Stimulated activated CD4-positive, alpha-beta T cell treated with anti-CD3 and anti-CD28 coated beads, Interleukin-1b, Interleukin-23, amount 100 ng/mL, for 48 hours (primary cell): Measurements from ENCODE around the gene STARD10.

Experiments used
- DNase-seq: peaks from one replicate; pipeline ENCODE4 v3.0.0-alpha.2; 2020

Gene STARD10

DNA sequence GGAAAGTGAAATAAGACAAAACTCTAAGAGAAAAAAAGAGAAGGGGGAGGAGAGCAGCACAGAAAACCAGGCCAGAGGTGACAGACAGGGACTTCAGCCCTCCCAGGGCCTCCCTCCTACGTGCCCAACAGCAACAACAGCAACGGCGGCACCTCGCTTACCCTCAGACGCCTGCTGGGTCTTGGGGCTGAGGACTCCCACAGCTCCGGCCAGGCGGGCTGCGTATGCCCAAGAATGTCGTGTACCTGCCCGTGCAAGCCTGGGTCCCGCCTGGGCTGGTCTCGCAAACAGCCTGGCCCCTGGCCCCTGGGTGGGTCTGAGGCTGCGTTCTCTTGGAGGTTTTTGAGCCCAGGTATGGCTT, 72.2 kb downstream of the STARD10 start:
- DNase-seq, result peak; percentile 19

DNA sequence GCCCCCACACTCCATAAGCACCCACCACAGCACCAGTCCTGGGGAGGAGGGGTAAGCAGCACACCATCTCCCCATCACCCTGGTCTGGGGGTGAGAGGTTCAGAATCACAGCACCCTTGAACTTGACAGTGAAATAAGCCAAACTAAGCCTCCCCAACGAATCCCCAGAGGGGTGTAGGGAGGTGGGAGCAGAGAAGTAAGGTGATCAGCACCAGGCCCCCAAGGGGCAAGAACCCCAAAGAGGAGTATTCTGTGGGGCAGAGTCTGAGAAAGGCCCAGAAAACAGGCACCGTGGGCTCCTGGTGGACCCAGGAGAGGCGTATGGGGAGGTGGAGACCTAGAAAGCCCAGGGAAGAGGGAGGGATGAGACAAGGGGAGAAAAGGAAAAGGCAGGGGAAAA, 72.6 kb downstream of the STARD10 start:
- no peak for DNase-seq

DNA sequence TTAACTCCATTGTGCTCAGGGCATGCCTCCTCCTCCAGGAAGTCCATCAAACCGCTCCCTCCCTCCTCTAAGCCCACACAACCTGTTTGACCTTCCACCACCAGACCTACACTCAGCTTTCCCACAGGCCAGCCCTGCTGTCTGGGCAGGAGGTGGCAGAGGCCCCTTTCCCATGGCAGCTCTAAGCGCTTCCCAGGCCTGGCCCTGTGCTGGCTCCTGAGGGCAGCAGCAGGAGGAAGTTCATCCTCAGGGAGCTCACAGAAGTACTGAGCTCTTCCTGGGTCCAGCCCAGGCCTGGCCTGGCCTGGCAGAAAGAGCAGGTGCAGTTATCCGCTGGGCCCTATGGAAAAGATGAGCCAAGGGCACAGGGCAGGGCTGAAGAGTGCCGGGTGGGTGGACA, 73.1 kb downstream of the STARD10 start:
- no peak for DNase-seq

DNA sequence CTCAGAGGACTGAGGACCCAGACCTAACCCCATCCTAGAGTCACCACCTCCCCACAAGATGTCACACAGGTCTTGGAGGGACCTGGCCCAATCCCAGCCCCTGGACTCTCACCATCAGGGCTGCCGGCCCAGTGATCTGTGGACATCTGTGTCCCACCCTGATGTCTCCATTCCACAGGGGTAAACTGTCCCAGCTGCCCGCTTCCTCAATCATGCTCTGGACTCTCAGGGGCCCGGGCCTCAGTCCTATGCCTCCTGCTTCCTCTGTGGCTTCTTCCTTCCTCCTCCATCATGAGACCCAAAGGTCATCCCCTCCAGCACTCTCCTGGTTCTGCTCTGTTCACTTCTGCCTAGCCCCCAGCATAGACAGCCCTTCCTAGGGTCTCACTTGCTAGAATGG, 73.8 kb downstream of the STARD10 start:
- no peak for DNase-seq

DNA sequence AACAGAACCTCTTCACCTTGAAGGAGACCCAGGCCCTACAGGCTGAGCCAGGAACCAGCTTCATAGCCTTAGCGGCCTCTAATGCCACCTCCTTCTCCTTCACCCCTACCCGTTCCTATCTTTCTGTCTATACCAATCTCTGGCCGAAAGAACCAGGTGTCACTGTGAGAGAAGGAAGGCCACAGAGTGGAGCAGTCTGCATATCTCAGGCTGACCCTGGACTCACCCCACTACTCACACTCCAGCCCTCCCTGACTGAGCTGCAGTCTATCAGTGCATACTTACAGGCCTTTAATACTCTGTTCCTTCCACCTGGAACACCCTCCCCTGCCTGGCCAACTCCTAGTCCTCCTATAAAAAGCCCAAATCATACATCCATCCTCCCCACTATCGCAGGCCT, 74.3 kb downstream of the STARD10 start:
- no peak for DNase-seq

DNA sequence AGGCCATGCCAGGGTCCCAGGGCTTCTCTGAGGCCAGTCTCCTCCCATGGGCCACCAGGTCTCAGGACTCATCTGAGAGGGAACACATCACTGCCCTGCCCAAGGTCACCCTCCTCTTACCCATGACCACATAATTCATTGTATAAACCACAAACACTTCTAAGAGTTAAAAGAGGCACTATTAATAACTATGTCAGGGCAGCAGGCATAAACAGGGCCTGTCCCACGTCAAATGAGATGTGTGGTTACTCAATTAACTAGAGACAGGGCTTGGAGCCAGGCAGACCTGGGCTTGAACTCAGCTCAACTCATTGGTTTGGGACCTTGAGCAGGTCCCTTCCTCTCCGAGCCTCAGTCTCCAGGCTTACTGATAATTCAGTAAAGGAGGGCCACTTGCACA, 74.7 kb downstream of the STARD10 start:
- no peak for DNase-seq

DNA sequence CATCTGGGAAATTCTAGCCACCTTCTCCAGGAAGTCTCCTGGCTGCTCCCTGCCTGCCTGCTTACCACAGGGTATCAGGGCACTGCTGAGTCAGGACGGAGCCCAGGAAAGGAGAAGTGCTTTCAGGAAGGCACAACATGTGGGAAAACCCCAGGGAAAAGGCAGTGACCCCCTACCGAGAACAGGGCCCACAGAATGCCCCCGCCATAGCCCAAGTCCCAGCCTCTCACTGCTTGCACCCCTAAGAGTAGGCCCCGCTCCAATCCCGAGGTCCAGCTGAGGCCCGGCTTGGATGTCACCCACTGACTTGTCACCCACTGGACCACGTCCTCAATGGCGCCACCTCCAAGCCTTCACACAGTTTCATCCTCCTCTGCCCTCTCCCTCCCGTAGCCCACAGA, 75.7 kb downstream of the STARD10 start:
- DNase-seq, result no peak

DNA sequence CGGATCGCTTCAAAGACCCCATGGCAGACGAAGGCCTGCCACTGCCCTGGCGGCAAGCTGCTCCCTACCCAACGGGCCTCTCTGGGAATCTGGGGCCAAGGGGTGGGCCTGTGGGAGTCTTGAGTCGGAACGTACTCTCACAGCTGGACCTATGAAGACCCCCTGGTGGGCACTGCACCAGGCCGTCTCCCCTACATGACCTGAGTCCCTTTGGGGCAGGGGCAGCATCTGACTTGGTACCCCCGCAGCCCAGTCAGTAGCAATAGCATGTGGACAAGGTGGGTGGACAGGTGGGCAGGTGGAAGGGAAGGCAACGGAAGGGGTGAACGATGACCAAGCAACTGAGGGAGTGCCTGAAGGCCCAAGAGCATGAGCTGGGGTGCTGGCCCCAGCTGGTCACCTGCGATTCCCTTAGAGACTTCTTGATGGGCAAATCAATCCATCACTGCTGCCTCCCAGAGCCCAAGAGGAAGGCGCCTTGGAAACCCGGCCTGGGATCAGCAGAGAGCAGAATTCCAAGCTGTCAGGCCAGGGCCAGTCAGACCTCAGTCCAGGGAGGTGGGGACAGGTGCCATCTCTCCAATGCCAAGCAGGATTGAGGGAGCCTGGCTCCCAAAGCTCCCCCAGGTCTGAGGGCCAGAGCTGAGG, 76.9 kb downstream of the STARD10 start:
- DNase-seq, result no peak

GRCh38 chr11:72716290-72716689, 77.6 kb downstream of the STARD10 start:
- no peak for DNase-seq

GRCh38 chr11:72712841-72713240, 81.0 kb downstream of the STARD10 start:
- DNase-seq, result no peak

DNA sequence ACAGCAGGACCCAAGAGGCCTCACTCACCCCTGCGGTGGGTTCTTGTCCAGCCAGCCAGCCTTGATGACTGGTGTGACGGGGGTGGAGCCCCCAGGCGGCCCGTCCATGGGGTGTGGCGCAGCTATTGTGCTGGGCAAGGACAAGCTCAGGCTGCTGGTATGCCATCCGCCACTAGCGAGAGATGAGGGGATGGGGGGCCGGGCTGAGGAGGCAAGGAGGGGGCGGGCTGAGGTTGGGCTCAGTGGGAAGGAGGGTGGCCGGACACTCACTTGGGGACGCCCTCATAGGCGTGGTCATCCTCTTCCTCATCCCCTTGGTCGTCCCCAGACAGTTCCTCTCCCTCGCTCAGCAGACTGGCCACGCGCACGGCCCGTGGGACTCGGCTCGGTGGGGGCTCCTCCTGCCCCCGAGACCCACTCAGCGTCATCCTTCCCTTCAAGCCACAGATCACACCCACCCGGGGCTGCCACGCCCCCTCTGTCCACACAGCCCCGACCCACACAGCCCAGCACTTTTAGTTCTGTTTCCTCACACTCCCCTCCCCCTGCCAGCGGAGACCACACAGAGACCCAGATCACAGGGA, 81.6 kb downstream of the STARD10 start:
- DNase-seq, result no peak

GRCh38 chr11:72711141-72711540, 82.7 kb downstream of the STARD10 start:
- no peak for DNase-seq

DNA sequence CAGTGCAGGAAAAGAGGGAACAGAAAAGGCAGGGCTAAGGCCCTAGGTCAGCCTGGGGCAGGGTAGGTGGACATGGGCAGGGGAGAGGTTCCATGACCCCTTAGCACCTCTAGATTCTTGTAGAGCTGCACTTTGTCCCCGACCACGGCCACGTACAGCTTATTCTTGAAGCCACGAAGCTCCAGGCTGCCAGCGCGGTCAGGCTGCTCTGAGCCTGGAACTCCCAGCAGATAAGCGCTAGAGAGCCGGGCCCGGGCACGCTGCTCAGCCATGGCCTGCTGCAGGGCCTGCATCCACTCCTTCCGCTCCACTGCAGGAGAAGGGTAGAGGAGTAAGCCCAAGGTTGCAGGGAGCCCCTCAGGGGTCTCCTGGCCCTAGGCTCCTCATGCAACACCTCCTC, 83.6 kb downstream of the STARD10 start:
- no peak for DNase-seq

- DNase-seq, result no peak
Observed at GRCh38 chr11:72709478-72710238, 84.2 kb downstream of the STARD10 start.

- DNase-seq, result no peak
Observed at GRCh38 chr11:72707032-72707431, 86.8 kb downstream of the STARD10 start.

DNA sequence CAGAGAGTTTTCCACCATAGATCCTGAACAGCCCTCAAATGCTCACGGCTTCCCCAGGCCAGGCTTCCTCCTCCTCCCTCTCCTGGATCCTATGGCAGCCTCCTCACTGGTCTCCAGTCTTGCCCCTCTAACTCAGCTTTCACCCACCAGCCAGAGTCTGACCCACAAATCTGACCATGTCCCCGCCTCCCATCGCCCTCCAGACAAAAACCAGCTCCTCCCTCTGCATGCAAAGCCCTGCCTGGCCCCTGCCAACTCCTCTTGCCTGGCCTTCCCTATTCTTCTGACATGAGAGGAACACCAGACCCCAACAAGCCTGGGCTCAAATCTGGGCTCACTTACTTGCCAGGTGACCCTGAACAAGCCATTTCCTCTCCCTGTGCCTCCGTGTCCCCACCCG, 87.3 kb downstream of the STARD10 start:
- DNase-seq, result no peak

GRCh38 chr11:72705442-72706365, 88.1 kb downstream of the STARD10 start:
- DNase-seq, result no peak

DNA sequence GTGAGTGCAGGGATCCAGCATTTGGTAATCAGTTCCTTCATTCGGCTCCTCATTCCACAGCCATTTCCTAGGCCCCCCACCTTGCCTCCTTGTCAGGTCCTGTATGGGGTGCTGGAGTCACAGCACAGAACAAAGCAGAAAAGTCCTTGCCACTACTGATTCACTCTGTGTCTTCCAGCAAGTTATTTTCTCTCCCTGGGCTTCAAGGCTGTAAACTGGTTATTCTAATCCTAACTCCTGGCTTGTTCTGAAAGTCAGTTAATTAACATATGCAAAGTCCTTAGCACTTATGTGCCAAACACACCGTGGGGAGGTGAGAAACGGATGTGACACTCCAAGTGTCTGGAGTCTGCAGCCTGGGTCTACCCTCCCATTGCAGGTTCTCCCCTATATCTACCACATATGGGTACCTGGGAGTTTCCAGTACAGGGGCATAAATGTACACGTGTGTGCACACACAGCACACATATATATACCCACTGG, 89.0 kb downstream of the STARD10 start:
- no peak for DNase-seq
